ENCODE measurements around the gene SEC31A.
"Not testable (repeated sequence)": the region's sequence is repeated elsewhere in the genome, so short reads cannot be mapped to it uniquely, and the experiment has no call there.

Gene SEC31A

DNA sequence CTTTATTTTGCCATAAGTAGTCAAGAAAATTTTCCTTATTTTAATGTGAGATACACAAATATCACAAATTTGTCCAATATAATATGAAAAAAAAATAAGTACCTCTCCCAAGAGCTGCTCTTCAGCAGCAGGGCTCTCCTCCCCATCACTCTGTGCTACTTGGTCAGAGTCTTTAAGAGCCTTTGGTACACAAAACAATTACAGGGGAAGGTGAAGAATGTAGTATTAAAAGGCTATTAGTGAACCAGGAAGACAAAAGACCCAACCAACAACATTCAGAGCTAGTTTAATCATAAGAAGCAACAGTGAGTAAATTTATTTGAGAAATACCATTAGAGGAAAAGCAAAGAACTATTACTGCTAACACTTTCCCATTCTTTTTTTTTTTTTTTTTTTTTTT, 29.4 kb downstream of the SEC31A start:
- TF ChIP-seq, protein P1, sequence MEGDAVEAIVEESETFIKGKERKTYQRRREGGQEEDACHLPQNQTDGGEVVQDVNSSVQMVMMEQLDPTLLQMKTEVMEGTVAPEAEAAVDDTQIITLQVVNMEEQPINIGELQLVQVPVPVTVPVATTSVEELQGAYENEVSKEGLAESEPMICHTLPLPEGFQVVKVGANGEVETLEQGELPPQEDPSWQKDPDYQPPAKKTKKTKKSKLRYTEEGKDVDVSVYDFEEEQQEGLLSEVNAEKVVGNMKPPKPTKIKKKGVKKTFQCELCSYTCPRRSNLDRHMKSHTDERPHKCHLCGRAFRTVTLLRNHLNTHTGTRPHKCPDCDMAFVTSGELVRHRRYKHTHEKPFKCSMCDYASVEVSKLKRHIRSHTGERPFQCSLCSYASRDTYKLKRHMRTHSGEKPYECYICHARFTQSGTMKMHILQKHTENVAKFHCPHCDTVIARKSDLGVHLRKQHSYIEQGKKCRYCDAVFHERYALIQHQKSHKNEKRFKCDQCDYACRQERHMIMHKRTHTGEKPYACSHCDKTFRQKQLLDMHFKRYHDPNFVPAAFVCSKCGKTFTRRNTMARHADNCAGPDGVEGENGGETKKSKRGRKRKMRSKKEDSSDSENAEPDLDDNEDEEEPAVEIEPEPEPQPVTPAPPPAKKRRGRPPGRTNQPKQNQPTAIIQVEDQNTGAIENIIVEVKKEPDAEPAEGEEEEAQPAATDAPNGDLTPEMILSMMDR (IDR thresholded peaks at IDR 0.05; ENCODE audit: control insufficient read depth, insufficient read depth, low read depth, low read length, missing control alignments), result no peak
- DNase-seq (ENCODE audit: low read depth), result no peak
- H3K4me3 ChIP-seq (ENCODE audit: control insufficient read depth, low read depth, low read length), result no peak overlapping the region

DNA sequence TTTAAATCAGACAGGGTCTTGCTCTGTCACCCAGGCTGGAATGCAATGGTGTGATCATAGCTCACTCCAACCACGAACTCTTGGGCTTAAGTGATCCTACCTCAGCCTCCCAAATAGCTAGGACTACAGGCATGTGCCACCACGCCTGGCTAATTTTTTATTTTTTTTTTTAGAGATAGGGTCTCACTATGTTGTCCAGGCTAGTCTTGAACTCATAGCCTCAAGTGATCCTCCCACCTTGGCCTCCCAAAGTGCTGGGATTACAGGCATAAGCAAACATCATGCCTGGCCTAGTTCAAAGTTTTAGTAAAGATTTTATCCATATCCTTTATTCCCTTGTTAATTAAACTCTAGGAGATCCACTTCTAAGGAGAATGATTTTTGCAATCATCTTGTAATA, 30.5 kb downstream of the SEC31A start:
- not testable (repeated sequence) for DNase-seq (ENCODE audit: low read depth); H3K4me3 ChIP-seq (ENCODE audit: control insufficient read depth, low read depth, low read length)

DNA sequence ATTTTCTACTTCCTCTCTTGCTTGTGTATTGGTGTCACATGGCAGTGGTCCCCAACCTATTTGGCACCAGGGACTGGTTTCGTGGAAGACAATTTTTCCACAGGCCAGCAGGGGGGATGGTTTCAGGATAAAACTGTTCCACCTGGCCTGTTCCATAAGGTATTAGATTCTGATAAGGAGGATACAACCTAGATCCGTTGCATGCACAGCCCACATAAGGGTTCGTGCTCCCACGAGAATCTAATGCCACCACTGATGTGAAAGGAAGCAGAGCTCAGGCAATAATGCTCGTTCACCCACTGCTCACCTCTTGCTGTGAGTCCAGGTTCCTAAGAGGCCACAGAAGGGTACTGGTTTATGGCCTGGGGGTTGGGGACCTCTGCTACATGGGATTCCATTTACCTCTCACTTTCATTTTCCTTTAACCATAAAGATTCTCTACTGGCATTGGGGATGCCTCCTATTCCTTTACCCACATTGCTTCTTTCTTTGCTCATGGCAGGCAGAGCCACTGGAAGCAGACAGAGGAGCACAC, 38.1 kb downstream of the SEC31A start:
- TF ChIP-seq, protein P1 (IDR thresholded peaks at IDR 0.05; ENCODE audit: control insufficient read depth, insufficient read depth, low read depth, low read length, missing control alignments), result no peak
- DNase-seq (ENCODE audit: low read depth), result no peak
- no peak overlapping the region for H3K4me3 ChIP-seq (ENCODE audit: control insufficient read depth, low read depth, low read length)

DNA sequence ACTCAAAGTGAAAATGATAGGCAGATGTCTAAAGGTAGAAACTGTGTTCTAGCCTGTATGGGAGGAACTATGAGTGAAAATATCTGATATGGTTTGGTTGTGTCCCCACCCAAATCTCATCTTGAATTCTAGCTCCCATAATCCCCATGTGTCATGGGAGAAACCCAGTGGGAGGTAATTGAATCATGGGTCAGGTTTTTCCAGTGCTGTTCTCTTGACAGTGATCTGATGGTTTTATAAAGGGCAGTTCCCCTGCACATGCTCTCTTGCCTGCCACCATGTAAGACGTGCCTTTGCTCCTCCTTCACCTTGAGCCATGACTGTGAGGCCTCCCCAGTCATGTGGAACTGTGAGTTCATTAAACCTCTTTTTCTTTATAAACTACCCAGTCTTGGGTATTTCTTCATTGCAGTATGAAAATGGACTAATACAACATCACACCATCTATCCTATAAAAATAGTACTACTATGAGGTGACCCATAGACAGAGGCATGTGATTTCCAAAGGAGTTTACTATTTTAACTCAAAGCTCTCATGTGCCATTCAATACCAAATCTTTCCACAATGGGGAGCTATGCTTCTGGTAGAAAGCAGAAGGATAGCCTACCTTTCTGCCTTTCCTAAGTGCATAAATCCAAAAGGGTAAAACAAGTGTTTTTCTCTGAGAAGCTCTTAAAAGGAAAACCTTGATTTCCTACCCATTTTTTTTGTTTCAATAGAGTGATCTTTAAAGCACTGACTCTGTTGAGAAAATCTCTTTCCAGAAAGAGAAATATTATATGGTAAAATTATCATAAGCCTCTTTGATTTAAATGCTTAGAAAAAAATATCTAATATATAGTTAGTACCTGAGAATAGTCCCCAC, 38.8 kb downstream of the SEC31A start:
- TF ChIP-seq, protein P1 (IDR thresholded peaks at IDR 0.05; ENCODE audit: control insufficient read depth, insufficient read depth, low read depth, low read length, missing control alignments), result peak; percentile 35
- no peak overlapping the region for H3K4me3 ChIP-seq (ENCODE audit: control insufficient read depth, low read depth, low read length)
- no peak for DNase-seq (ENCODE audit: low read depth)

DNA sequence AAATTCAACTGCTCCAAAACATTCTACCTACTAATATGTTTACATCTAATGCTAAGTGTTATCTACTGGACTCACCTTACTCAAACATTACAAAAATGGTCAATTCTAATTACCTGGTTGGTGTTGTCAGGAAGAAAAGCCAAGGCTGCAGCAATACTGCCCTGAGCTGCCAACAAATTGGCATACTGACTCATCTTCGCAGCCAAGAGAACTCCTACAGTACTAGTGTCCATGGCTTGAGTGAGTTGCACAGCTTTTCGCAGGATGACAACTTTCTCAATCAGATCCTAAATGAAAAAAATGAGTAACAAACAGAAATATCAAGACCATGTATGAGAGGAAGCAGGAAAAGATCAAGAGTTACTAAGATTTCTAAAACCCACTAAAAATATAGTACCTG, 39.6 kb downstream of the SEC31A start:
- DNase-seq (ENCODE audit: low read depth), result no peak
- TF ChIP-seq, protein P1 (IDR thresholded peaks at IDR 0.05; ENCODE audit: control insufficient read depth, insufficient read depth, low read depth, low read length, missing control alignments), result no peak
- no peak overlapping the region for H3K4me3 ChIP-seq (ENCODE audit: control insufficient read depth, low read depth, low read length)

DNA sequence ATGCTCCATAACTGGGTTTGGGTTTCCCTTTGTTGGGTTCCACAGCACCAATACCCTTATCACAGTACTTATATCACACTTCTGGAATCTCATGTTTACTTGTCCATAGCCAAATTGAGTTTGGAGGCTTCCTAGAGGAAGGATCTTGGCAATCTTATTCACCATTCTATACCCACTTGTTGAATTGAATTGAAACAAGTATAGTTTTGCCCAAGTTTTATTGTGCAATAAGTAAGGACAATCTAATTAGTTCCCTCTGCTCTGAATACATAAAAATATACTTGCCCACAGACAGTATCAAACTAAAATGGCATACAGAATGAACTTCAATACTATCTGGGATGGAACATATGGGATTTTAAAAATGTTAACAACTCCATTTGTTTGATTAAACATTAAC, 40.3 kb downstream of the SEC31A start:
- DNase-seq (ENCODE audit: low read depth), result no peak
- no peak overlapping the region for H3K4me3 ChIP-seq (ENCODE audit: control insufficient read depth, low read depth, low read length)
- TF ChIP-seq, protein P1 (IDR thresholded peaks at IDR 0.05; ENCODE audit: control insufficient read depth, insufficient read depth, low read depth, low read length, missing control alignments), result no peak

DNA sequence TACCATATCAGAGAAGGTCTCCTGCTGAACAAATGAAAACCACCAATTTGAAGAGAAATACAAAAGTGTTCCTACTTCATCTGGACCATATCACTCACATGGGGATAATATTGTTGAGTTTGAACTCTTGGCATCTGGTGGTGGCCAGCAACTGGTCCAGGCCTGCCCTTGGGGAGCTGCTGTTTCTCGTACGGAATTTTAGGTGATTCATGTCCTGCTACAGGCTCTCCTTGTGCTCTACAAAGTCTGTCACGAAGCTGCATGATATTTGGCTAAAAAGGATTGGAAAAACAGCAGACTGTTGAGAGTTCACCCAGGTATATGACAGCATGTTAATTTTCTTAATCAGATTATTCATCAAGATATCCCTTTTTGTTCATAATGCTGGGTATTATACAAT, 42.2 kb downstream of the SEC31A start:
- TF ChIP-seq, protein P1 (IDR thresholded peaks at IDR 0.05; ENCODE audit: control insufficient read depth, insufficient read depth, low read depth, low read length, missing control alignments), result no peak
- no peak overlapping the region for H3K4me3 ChIP-seq (ENCODE audit: control insufficient read depth, low read depth, low read length)
- DNase-seq (ENCODE audit: low read depth), result no peak

All from AG09309 (cell line).